Tibial artery (tissue), 4 donors: ENCODE data around the gene RAB11FIP4.

Experiments used
- DNase-seq, 2 donors: peaks; one replicate each; pipeline ENCODE4 v3.0.0-alpha.2; 2019
- H3K27ac ChIP-seq, 2 donors: fragments of 200-600 bp; sonication (generic) in 1 of 2; 1 replicate in 1 of 2; 2 replicates in 1 of 2; pipeline ENCODE4 v1.5.1; 2018 to 2019; ENCODE audit warnings: mild to moderate bottlenecking in 1 of 2
- H3K27me3 ChIP-seq, 2 donors: fragments of 200-600 bp; sonication (generic) in 1 of 2; one replicate each; pipeline versions ENCODE4 v1.5.1 to v1.6.0; 2016 to 2019
- H3K36me3 ChIP-seq, 3 donors: fragments of 200-600 bp; sonication (generic) in 2 of 3; one replicate each; pipeline ENCODE4 v1.5.1; 2016 to 2019; ENCODE audit warnings: mild to moderate bottlenecking in 2 of 3
- H3K4me1 ChIP-seq, 4 donors: fragments of 200-600 bp; sonication (generic) in 2 of 4; 1 replicate in 3 of 4; 2 replicates in 1 of 4; pipeline ENCODE4 v1.5.1; 2016 to 2019
- H3K4me3 ChIP-seq, 2 donors: fragments of 200-600 bp; sonication (generic) in 1 of 2; 1 replicate in 1 of 2; 2 replicates in 1 of 2; pipeline ENCODE4 v1.5.1; 2018 to 2019; ENCODE audit warnings: mild to moderate bottlenecking in 2 of 2
- H3K9me3 ChIP-seq, 3 donors: fragments of 200-600 bp; sonication (generic) in 1 of 3; one replicate each; pipeline ENCODE4 v1.5.1; 2016 to 2019
- CTCF ChIP-seq, 2 experiments: fragments of 200-600 bp in 1 of 2; fragments of 450-650 bp in 1 of 2; IDR thresholded peaks; one replicate each; pipeline ENCODE4 v1.5.1; 2017 to 2019; ENCODE audit warnings: antibody characterized with exemption in 2 of 2, mild to moderate bottlenecking in 1 of 2, moderate library complexity in 1 of 2
- intact Hi-C: fragments of 100-400 bp; cut with DNase I; formaldehyde crosslinking; loops from one replicate; pipeline ENCODE4 v1.15.0; 2023; ENCODE audit warnings: low total_unique reads

RAB11FIP4 gene

GRCh38 chr17:31562376-31562840 is 170.9 kb downstream of the RAB11FIP4 start:
- TF ChIP-seq CTCF (IDR thresholded peaks at IDR 0.05), result no peak
- no peak for DNase-seq
- Histone ChIP-seq H3K4me3 (peak overlapping the region in 1 of 2 donors; percentile 74), H3K27ac (peak overlapping the region; percentile 95 to 97), H3K36me3 (peaks cover 0 to 6% (median 0%) of the 10 kb centered on the region in 3 donors), H3K4me1 (peaks cover 0 to 76% (median 65%) of the 10 kb centered on the region in 4 donors), H3K27me3 (no peaks in the 10 kb centered on the region), H3K9me3 (no peaks in the 10 kb centered on the region)
- intact Hi-C loops, result loop anchor here (5.0 kb wide), 1 partner anchor 35 kb away; no protein-coding TSS in a partner anchor

- no peak for TF ChIP-seq CTCF (IDR thresholded peaks at IDR 0.05)
- H3K27me3 ChIP-seq, result no peaks in the 10 kb centered on the region
- peaks cover 0 to 88% (median 77%) of the 10 kb centered on the region in 4 donors for H3K4me1 ChIP-seq
- H3K4me3 ChIP-seq, result no peak overlapping the region
- DNase-seq, result no peak
- intact Hi-C loops, result loop anchor here (5.0 kb wide), 1 partner anchor 33 kb away; no protein-coding TSS in a partner anchor
- H3K9me3 ChIP-seq, result no peaks in the 10 kb centered on the region
- H3K36me3 ChIP-seq, result peaks cover 0 to 6% (median 0%) of the 10 kb centered on the region in 3 donors
- H3K27ac ChIP-seq, result peak overlapping the region; percentile 79 to 83
These were observed 172.8 kb downstream of the RAB11FIP4 start for GRCh38 chr17:31564291-31564690.

GRCh38 chr17:31564883-31565301 is 173.4 kb downstream of the RAB11FIP4 start:
- Histone ChIP-seq H3K4me3 (peak overlapping the region in 1 of 2 donors; percentile 2), H3K9me3 (no peaks in the 10 kb centered on the region), H3K27ac (peak overlapping the region; percentile 79 to 83), H3K4me1 (peaks cover 0 to 94% (median 83%) of the 10 kb centered on the region in 4 donors), H3K27me3 (no peaks in the 10 kb centered on the region), H3K36me3 (peaks cover 0 to 6% (median 0%) of the 10 kb centered on the region in 3 donors)
- DNase-seq, result no peak
- intact Hi-C loops, result loop anchor here (5.0 kb wide), 1 partner anchor 32 kb away; no protein-coding TSS in a partner anchor
- TF ChIP-seq CTCF (IDR thresholded peaks at IDR 0.05), result no peak

GRCh38 chr17:31565652-31566051 is 174.2 kb downstream of the RAB11FIP4 start:
- peaks cover 0 to 100% (median 91%) of the 10 kb centered on the region in 4 donors for H3K4me1 ChIP-seq

GRCh38 chr17:31566247-31566991 is 174.9 kb downstream of the RAB11FIP4 start:
- Histone ChIP-seq H3K4me1 (peaks cover 0 to 100% (median 93%) of the 10 kb centered on the region in 4 donors), H3K27me3 (no peaks in the 10 kb centered on the region), H3K4me3 (no peak overlapping the region), H3K27ac (peak overlapping the region; percentile 79 to 83), H3K9me3 (no peaks in the 10 kb centered on the region), H3K36me3 (peaks cover 0 to 6% (median 0%) of the 10 kb centered on the region in 3 donors)
- TF ChIP-seq CTCF (IDR thresholded peaks at IDR 0.05), result no peak
- intact Hi-C loops, result no loop called here
- no peak for DNase-seq

More at GRCh38 chr17:31565652-31566051, 174.2 kb downstream of the RAB11FIP4 start:
- intact Hi-C loops, result no loop called here
- Histone ChIP-seq H3K27me3 (no peaks in the 10 kb centered on the region), H3K9me3 (no peaks in the 10 kb centered on the region), H3K27ac (peak overlapping the region; percentile 79 to 83), H3K36me3 (peaks cover 0 to 6% (median 0%) of the 10 kb centered on the region in 3 donors), H3K4me3 (peak overlapping the region in 1 of 2 donors; percentile 2)
- TF ChIP-seq CTCF (IDR thresholded peaks at IDR 0.05), result no peak
- DNase-seq, result no peak
